HEK293T (cell line): ENCODE results near the gene SCG2.

Experiments used
- CTCF ChIA-PET: fragments of 350-600 bp; formaldehyde crosslinking; extraction: SDS; loops from one replicate; lab custom pipeline; 2021; ENCODE audit warnings: antibody characterized with exemption, inconsistent platforms; lab: Yijun Ruan, JAX
- POLR2A ChIA-PET: fragments of 350-600 bp; formaldehyde crosslinking; extraction: SDS; loops from one replicate; lab custom pipeline; 2020; ENCODE audit warnings: antibody characterized with exemption, inconsistent platforms; lab: Yijun Ruan, JAX
- DNase-seq: peaks from one replicate; pipeline ENCODE4 v3.0.0; 2012; ENCODE audit warnings: mixed read lengths; ENCODE audit errors: extremely low spot score
- ARNT ChIP-seq: fragments of 450-650 bp; IDR thresholded peaks from 2 replicates; pipeline ENCODE4 v1.6.1; 2017; ENCODE audit warnings: mild to moderate bottlenecking
- BHLHE40 ChIP-seq: fragments of 450-650 bp; IDR thresholded peaks from 2 replicates; pipeline ENCODE4 v1.6.1; 2016; ENCODE audit warnings: mild to moderate bottlenecking, moderate library complexity, borderline replicate concordance
- CTBP1 ChIP-seq: fragments of 450-650 bp; IDR thresholded peaks from 2 replicates; pipeline ENCODE4 v1.6.1; 2016; ENCODE audit warnings: borderline replicate concordance
- ELF4 ChIP-seq: fragments of 450-650 bp; IDR thresholded peaks from 2 replicates; pipeline ENCODE4 v1.6.1; 2017; ENCODE audit warnings: antibody characterized with exemption
- FOXA1 ChIP-seq: fragments of 450-650 bp; IDR thresholded peaks from 2 replicates; pipeline ENCODE4 v1.6.1; 2016; ENCODE audit warnings: mild to moderate bottlenecking
- FOXK2 ChIP-seq: fragments of 450-650 bp; IDR thresholded peaks from 2 replicates; pipeline ENCODE4 v1.6.1; 2016; ENCODE audit warnings: mild to moderate bottlenecking
- FOXM1 ChIP-seq: fragments of 450-650 bp; IDR thresholded peaks from 2 replicates; pipeline ENCODE4 v1.6.1; 2017; ENCODE audit warnings: mild to moderate bottlenecking, borderline replicate concordance
- HDGF ChIP-seq: fragments of 450-650 bp; IDR thresholded peaks from 2 replicates; pipeline ENCODE4 v1.6.1; 2017; ENCODE audit warnings: antibody characterized with exemption, borderline replicate concordance
- L3MBTL2 ChIP-seq: fragments of 450-650 bp; conservative IDR thresholded peaks from 2 replicates; pipeline ENCODE4 v1.6.1; 2016; ENCODE audit warnings: mild to moderate bottlenecking
- LEF1 ChIP-seq: fragments of 450-650 bp; IDR thresholded peaks from 2 replicates; pipeline ENCODE4 v1.6.1; 2017; ENCODE audit warnings: mild to moderate bottlenecking, borderline replicate concordance
- NFRKB ChIP-seq: fragments of 450-650 bp; IDR thresholded peaks from 2 replicates; pipeline ENCODE4 v1.6.1; 2016; ENCODE audit warnings: mild to moderate bottlenecking, moderate library complexity
- SP1 ChIP-seq: fragments of 450-650 bp; IDR thresholded peaks from 2 replicates; pipeline ENCODE4 v1.6.1; 2017
- SUZ12 ChIP-seq: fragments of 450-650 bp; IDR thresholded peaks from 2 replicates; pipeline ENCODE4 v1.6.1; 2016; ENCODE audit warnings: mild to moderate bottlenecking
- TARDBP ChIP-seq: fragments of 450-650 bp; IDR thresholded peaks from 2 replicates; pipeline ENCODE4 v1.6.1; 2016
- ZNF384 ChIP-seq: fragments of 450-650 bp; IDR thresholded peaks from 2 replicates; pipeline ENCODE4 v1.6.1; 2016
- TF ChIP-seq, protein P1 (sequence below): fragments of 450-650 bp; IDR thresholded peaks from 2 replicates; pipeline ENCODE4 v1.6.1; 2016

Gene SCG2

DNA sequence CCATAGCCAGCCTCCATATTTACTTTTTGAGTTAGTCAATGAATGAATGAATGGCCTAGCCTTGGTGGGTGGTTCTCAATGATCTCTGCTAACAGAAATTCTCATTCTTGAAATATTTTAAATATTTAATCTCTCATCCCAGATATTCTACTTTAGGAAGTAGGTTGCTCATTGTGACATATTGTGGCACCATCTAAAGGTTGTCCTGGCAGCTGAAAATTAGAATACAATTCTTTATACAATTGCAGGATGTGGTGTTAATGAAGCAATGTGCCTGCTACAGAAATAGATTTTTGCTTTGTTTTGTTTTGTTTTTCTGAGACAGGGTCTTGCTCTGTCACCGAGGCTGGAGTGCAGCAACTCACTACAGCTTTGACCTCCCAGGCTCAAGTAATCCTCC, 35.8 kb downstream of the SCG2 start:
- DNase-seq: no peak
- CTCF ChIA-PET: no interaction called here
- POLR2A ChIA-PET: no interaction called here
- TF ChIP-seq CTBP1: no peak
- TF ChIP-seq SP1: no peak
- TF ChIP-seq BHLHE40: no peak
- TF ChIP-seq TARDBP: no peak
- no peak for TF ChIP-seq ZNF384
- TF ChIP-seq, protein P1, sequence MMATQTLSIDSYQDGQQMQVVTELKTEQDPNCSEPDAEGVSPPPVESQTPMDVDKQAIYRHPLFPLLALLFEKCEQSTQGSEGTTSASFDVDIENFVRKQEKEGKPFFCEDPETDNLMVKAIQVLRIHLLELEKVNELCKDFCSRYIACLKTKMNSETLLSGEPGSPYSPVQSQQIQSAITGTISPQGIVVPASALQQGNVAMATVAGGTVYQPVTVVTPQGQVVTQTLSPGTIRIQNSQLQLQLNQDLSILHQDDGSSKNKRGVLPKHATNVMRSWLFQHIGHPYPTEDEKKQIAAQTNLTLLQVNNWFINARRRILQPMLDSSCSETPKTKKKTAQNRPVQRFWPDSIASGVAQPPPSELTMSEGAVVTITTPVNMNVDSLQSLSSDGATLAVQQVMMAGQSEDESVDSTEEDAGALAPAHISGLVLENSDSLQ: no peak
- no peak for TF ChIP-seq FOXM1
- no peak for TF ChIP-seq NFRKB
- TF ChIP-seq SUZ12: no peak
- no peak for TF ChIP-seq ARNT

DNA sequence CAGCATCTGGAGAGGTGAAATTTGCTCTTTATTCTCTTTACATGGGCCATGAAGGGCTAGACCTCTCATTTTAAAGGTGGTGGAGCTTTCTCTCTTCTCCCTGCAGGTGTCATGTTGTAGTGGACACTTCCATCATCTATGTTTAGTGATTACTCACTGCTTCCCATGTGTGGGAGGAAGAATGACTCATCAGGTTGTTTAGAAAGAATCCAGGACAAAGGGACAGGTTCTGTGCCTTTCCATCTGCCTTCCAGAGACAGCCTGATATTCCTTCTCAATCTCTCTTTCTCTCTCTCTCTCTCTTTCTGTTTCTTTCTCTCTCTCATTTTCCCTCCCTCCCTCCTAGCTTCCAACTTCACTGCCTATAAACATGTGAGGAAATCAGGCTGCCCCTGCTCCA, 38.7 kb downstream of the SCG2 start:
- DNase-seq: peak; percentile 18
- TF ChIP-seq FOXK2 (no peak), NFRKB (no peak), HDGF (no peak)
- POLR2A ChIA-PET: no interaction called here
- CTCF ChIA-PET: no interaction called here

DNA sequence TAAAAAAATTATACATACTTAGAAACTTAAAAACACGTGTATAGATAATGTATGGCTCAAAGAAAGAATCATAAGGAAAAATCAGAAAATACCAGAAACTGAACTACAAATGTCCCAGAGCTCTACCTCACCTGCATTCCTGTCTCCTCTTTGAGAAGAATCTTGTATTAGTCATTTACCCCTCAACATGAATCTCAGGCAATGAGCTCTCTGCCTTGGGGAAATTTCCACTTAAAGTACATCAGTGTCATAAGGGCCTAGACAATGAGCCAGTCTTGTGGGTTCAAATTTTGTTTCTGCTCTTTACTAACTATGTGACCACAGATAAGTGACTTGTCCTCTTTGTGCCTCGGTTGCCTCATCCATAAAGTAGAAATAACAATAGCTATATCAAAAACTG, 40.1 kb downstream of the SCG2 start:
- POLR2A ChIA-PET: no interaction called here
- CTCF ChIA-PET: interaction anchor here (0.6 kb wide), 1 partner anchor 258 kb away, joined by 3 read pairs; no protein-coding TSS in a partner anchor
- TF ChIP-seq BHLHE40 (no peak), CTBP1 (no peak), HDGF (no peak), LEF1 (no peak), SP1 (no peak), TARDBP (no peak), FOXA1 (no peak), L3MBTL2 (no peak), FOXK2 (no peak), SUZ12 (no peak), FOXM1 (no peak), NFRKB (no peak), ARNT (no peak), ELF4 (no peak), ZNF384 (no peak)
- TF ChIP-seq, protein P1: no peak
- no peak for DNase-seq

DNA sequence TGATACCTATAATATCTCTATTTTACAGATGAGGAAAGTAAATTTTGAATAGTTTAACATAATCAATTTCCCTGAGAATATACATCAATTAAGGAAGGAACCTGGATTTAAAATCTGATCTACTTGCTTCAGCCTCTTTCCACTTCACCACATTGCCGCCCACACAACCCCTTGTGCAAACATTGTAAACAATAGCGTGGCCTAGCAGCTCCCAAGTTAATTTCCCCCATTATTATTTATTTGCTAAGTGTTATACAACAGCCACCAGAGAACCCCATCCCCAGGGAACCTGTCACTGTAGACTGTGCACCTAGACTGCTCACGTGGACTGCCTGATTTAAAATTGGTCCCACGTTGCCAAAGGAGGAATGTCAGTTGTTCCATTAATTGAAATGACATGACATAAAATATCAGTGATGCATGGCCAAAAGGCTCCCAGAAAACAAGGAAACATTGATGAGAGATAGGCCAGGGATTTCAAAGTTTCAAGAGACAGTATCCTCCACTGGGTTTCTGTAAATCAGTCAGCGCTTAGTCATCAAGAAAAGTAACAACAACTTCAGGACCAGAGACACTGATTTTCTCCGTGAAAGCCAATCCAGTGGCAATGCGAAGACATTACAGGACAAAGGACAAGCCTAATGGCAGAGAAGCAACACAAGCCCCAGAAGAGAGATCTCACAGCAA, 41.3 kb downstream of the SCG2 start:
- TF ChIP-seq HDGF: no peak
- TF ChIP-seq CTBP1: no peak
- no peak for TF ChIP-seq TARDBP
- TF ChIP-seq SP1: no peak
- TF ChIP-seq ZNF384: no peak
- TF ChIP-seq FOXK2: no peak
- TF ChIP-seq, protein P1: no peak
- no peak for TF ChIP-seq ARNT
- DNase-seq: no peak
- CTCF ChIA-PET: no interaction called here
- POLR2A ChIA-PET: no interaction called here

DNA sequence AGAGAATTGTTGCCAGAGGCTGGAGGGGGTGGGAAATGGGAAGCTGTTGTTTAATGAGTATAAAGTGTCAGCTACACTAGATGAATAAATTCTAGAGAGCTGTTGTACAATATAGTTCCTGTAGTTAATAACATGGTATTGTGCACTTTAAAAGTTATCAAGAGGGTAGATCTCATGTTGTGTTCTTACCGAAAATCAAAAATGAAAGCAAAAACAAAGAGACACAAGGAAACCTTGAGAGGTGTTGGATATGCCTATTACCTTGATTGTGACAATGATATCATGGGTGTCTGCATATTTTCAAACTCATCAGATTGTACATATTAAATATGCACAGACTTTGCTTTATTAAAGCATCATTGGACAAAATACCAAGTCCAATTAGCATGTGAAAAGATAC, 43.2 kb downstream of the SCG2 start:
- POLR2A ChIA-PET: no interaction called here
- CTCF ChIA-PET: no interaction called here
- TF ChIP-seq NFRKB (no peak), L3MBTL2 (no peak)
- no peak for DNase-seq

DNA sequence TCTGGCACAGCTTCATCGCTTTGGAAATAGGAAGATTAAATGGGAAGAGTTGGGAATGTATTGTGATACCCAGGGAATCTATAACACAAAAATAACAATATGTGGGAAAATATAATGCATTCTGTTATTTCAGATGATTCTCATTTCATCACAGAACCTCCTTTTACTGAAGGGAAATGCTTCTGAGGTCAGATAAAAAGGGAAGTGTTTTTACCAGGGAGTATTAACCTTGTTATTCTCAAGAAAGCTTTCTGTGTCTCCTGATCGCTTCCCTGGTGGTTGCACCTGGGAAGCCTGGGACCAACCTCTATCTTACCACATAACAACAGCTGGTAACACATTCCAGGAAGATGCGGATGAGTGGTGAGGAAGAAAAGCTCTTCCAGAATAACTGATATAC, 47.2 kb downstream of the SCG2 start:
- POLR2A ChIA-PET: no interaction called here
- DNase-seq: no peak

More for the DNA sequence above, 47.2 kb downstream of the SCG2 start:
- TF ChIP-seq FOXA1: no peak
- TF ChIP-seq, protein P1: no peak
- TF ChIP-seq ZNF384: no peak
- TF ChIP-seq HDGF: no peak
- no peak for TF ChIP-seq SP1
- no peak for TF ChIP-seq BHLHE40
- no peak for TF ChIP-seq FOXK2
- no peak for TF ChIP-seq LEF1
- TF ChIP-seq CTBP1: no peak
- no peak for TF ChIP-seq SUZ12
- no peak for TF ChIP-seq NFRKB
- TF ChIP-seq ELF4: no peak
- no peak for TF ChIP-seq ARNT
- no peak for TF ChIP-seq FOXM1
- CTCF ChIA-PET: interaction anchor here (1.2 kb wide), 1 partner anchor 90 kb away, joined by 3 read pairs; no protein-coding TSS in a partner anchor
